ENCODE results near the gene PRR29.
"Not testable (repeated sequence)": the region's sequence is repeated elsewhere in the genome, so short reads cannot be mapped to it uniquely, and the experiment has no call there.

The PRR29 gene

DNA sequence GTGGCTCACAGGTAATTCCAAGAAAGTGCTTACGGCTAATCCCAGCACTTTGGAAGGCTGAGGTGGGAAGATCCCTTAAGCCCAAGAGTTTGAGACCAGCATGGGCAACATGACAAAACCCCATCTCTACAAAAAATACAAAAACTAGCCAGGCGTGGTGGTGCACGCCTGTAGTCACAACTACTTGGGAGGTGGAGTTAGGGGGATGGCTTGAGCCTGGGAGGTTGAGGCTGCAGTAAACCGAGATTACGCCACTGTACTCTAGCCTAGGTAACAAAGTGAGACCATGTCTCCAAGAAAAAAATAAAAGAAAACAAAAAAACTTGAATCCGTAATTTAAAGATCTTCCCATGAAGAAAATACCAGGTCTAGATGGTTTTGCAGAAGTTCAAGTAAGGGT lies 17.3 kb downstream of the PRR29 start:
- no peak for DNase-seq (ENCODE audit: low read depth)

DNA sequence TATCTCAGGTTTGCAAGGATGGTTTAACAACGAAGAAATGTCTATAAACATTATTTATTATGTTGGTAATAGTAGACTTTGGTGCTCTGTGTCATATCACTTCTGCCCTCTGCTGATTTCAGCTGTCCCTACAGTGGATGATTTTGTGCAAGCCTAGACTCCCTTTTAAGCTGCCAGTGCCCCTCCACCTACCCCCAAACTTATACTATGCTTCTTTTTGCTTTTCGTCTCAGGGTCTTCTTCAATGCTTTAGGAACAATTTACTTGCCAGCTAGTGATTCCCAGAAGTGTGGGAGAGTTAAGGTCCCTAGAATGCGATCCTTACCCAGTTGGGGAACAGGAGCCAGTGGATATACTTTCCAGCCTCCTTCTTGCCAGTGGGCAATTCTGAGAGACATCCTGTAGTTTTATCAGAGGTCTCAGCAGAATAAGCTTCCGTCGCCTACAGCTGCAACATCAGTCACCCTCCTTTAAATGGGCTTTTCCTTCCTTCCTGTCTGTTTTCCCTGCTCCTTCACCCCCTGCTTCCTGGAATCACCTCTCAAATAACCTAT lies 18.2 kb downstream of the PRR29 start:
- DNase-seq (ENCODE audit: low read depth) = no peak

GRCh38 chr17:64016974-64017373 lies 18.8 kb downstream of the PRR29 start:
- DNase-seq (ENCODE audit: low read depth) = no peak

DNA sequence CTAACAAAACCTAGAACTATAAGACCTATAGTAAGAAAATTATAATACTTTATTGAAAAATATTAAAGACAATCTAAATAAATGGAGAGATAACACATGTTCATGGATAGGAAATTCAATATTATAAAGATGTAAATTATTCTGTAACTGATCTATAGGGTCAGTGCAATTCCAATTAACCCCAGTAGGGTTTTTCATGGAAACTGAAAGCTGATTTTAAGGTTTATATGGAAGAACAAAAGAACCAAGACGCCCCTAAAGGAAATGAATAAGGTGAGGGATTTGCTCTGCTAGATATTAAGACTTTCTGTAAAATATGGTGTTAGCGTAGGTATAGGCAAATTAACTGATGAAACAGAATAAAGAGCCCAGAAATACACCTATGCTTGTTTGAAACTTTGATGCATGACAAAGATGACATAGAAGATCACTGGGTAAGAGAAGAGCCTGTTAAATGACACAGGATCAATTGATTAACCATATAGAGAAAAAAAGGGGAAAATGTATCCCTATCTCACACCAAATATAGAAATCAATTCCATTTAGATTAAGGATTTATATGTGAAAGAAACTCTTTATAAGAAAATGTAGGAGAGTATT lies 19.3 kb downstream of the PRR29 start:
- no peak for DNase-seq (ENCODE audit: low read depth)

DNA sequence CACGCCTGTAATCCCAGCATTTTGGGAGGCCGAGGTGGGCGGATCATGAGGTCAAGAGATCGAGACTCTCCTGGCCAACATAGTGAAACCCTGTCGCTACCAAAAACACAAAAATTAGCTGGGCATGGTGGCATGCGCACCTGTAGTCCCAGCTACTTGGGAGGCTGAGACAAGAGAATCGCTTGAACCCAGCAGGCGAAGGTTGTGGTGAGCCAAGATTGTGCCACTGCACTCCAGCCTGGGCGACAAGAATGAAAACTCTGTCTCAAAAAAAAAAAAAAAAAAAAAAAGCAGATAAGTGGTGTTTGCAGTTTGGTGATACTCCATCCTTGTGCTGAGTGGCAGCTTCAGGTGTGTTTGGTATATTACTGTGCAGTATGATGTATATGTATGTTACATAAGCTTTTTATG lies 21.4 kb downstream of the PRR29 start:
- DNase-seq (ENCODE audit: low read depth) = not testable (repeated sequence)

GRCh38 chr17:64020056-64020766 lies 22.1 kb downstream of the PRR29 start, which contains the start of gene ICAM2:
Gene ICAM2, minus strand, starts transcription at chr17:64020633. Its CDS starts 13,942 bp downstream, at chr17:64006691.
- DNase-seq (ENCODE audit: low read depth) = peak; percentile 76

DNA sequence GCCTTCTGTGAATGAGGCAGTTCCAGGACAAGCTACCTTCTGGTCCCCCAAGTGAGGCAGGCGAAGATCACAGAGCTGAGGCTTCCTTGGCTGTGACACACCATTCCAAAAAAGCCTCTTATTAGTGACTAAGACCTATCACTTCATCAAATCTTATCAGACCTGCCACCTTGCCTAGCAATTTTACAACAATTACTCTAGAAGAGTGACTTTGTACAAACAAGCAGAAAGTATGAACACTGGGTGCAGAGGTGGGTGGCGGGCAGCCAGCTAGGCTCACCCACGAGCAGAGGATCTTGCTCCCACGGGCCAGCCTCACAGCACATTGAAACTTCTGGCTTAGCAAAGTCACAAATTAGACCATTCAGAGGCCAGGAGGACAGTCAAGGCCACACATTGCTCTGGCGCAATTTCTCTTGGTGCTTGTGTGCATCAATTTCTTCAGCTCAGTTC lies 24.5 kb downstream of the PRR29 start:
- no peak for DNase-seq (ENCODE audit: low read depth)

DNA sequence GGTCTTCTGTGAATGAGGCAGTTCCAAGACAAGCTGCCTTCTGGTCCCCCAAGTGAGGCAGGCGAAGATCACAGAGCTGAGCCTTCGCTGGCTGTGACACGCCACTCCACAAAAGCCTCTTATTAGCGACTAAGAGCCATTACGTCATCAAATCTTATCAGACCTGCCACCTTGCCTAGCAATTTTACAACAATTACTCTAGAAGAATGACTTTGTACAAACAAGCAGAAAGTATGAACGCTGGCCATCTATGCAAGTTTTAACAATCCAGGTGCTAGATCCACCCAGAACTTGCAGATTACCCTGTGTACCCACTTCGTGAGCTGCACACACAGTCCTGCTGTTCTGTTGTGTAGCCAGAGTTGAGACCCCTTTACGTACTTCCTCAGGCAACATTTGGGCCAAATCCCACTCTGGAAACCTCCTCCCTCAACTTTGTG lies 26.1 kb downstream of the PRR29 start:
- no peak for DNase-seq (ENCODE audit: low read depth)

DNA sequence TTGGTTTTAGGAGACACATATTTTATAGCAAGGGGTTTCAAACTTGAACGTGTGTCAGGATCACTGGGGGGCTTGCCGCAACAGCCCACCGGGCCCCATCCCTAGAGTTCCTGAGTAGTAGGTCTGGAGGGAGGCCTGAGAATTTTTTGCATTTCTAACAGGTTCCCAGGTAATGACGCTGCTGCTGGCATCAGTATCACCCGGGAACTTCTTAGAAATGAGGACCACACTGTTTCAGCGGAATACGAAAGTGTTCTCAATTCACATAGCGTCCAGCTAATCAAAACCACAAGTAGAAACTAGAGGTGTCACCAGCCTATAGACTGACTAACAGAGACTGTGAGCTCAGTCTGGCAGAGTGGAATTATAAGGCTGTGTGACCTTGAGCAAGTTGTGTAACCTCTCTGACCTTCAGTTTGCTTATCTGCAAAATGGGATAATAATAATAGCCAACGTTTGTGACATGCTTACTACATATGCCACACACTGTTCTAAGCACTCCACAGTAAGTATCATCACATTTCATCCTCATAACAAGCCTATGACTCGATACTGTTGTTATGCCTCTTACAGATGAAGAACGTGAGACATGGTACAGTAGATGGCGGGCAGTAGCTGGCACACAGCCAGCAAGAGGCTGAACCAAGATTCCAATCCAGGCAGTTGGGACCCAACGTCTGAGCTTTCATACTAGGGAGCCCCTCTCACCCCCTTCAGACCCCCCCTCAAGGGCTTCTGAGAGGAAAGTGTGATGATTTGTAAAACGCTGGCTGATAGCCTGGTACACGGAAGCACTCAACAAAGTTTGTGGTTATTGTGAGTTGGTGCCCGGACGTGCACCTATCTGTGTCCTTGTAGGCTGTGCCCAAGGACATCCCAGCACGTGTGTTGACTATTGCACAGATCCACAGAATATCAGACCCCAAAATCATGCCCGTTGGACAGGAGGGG lies 26.9 kb downstream of the PRR29 start:
- DNase-seq (ENCODE audit: low read depth) = peak; percentile 30

DNA sequence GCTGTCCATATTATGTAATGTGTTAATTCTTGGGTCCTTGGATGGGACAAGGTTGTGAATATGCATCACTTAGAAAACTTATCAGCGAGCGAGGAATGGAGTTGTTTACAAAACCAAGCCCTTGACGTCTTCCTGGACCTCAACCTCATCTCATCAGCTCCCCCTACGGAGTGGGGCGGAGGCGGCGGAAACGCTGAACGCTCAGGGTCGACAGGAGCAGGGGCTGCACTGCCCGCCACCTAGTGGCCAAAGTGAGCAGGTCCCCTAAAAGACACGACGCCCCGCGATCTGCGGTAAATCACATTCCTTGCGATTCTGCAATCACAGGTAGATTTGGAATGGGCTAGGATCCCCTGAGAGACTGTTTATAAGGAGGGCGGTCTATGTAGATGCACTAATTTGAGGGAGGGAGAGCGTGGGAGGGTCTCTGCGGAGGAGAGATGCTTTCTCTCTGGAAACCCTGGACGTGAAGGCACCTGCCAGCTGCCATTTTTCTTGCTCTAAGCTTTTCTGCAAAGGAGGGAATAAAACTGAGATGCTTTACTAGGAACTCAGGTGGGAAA lies 27.7 kb downstream of the PRR29 start:
- DNase-seq (ENCODE audit: low read depth) = peak; percentile 83

GRCh38 chr17:64028874-64029464 lies 30.8 kb downstream of the PRR29 start:
- DNase-seq (ENCODE audit: low read depth) = peak; percentile 57

DNA sequence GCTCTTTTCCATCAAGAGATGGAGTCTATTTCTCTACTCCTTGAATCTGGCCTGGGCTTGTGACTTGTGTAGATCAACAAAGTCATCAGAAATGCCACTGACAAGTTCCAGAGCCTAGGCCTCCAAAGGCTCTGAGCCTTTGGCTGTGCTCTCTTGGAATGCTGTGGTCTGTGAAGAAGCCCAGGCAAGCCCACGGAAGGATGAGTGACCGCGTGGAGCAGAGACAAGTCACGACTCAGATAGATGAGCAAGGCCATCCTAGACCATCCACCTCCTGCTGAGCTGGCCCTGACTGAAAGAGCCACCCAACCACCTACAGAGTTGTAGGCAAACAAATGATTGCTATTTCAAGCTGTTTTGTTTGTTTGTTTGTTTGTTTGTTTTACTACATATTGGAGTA lies 33.9 kb downstream of the PRR29 start:
- DNase-seq (ENCODE audit: low read depth) = no peak

- no peak for DNase-seq (ENCODE audit: low read depth)
These were observed 38.2 kb downstream of the PRR29 start for GRCh38 chr17:64036198-64036922.

DNA sequence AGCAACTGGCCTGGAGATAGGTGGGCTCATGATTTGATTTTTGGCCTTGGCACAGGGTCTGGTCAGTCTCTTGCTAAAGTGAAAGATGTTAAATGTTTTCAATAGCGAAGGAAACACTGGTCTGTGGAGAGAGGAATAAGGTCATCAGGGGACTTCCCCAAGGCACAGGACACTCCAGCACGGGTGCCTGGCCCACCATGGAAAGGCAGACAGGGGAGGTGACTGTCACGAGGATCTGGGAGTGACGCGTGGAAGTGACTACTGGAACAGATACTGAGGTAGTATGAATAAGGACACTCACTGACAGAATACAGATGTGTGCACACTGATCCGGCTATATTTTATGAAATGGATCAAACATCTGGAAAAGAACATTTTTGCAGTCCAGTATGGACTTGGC lies 39.0 kb downstream of the PRR29 start:
- DNase-seq (ENCODE audit: low read depth) = no peak

GRCh38 chr17:64037802-64038201 lies 39.7 kb downstream of the PRR29 start:
- DNase-seq (ENCODE audit: low read depth) = no peak

DNA sequence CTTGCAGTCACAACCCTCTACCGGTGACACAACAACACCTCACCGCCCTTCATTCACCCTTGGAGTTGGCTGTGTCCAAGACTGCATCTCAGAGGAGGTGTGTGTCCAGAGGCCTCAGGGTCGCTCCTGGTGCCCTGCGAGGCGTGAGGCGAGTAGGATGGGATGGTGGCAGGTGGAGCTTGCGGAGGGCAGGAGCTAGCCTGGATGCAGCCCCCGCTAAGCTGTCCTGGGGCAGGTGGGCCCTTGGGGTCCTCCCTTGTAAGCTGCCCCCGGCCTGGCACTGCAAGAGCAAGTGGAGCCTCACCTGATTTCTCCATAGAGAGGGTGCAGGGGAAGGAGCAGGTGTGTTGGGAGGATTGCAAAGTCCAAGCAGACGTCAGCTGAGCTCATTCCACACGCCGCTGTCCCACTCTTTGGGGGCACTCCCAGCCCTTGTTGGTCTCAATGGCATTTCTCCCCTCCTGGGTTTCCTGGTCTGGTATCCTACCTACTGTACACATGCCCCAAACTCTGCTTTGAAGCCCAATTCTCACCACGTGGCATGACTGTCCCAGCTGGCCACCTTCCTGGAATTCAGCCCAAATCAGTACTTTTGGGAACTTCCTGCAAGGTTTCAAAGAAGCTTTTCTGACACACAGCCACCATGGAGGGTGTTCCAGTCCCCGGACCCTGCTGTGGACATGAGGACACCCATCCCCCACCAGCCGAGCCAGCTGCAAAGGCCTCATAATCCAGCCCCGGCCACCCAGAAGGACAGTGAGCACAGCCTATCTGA lies 40.4 kb downstream of the PRR29 start:
- DNase-seq (ENCODE audit: low read depth) = no peak

GRCh38 chr17:64039106-64039400 lies 40.9 kb downstream of the PRR29 start:
- DNase-seq (ENCODE audit: low read depth) = no peak

DNA sequence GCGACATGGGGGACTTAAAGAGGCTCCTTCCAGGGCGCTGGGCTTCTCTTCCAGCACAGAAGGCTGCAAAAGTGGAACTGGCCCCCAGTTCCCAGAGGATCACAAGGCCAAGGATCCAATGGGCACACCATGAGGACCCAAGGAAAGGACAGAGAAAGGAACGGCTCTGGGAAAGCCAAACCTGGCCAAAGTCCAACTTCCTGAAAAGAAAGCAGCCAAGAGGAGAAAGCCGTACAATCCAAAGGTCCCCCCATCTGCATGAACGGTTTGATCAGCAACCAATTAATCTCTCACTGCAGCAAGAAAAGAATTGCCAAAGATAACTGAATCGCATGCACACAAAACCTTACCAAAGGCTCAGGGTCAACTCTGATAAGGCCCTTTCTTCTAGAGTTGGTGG lies 42.1 kb downstream of the PRR29 start:
- DNase-seq (ENCODE audit: low read depth) = no peak

GRCh38 chr17:64041912-64042311 lies 43.8 kb downstream of the PRR29 start:
- DNase-seq (ENCODE audit: low read depth) = no peak
